Sigmoid colon (tissue), 7 donors: ENCODE results near the gene UBE2E1. TPM values are rescaled to one million over a fixed set of nuclear protein-coding genes. Genes with fewer than 3 reads are reported as not detected.

ENCODE experiments used
- DNase-seq: peaks from one replicate; pipeline ENCODE4 v3.0.0-alpha.2; 2019
- H3K27ac ChIP-seq, 4 donors: fragments of 200-600 bp; sonication (generic); one replicate each; pipeline ENCODE4 v1.5.1; 2016 to 2019; ENCODE audit warnings: mild to moderate bottlenecking in 1 of 4
- H3K27me3 ChIP-seq, 3 donors: fragments of 200-600 bp; sonication (generic); one replicate each; pipeline ENCODE4 v1.5.1; 2019; ENCODE audit warnings: mild to moderate bottlenecking in 1 of 3
- H3K36me3 ChIP-seq, 4 donors: fragments of 200-600 bp; sonication (generic); one replicate each; pipeline ENCODE4 v1.5.1; 2016 to 2019
- H3K4me1 ChIP-seq, 4 donors: fragments of 200-600 bp; sonication (generic); one replicate each; pipeline ENCODE4 v1.5.1; 2017 to 2019
- H3K4me3 ChIP-seq, 4 donors: fragments of 200-600 bp; sonication (generic); one replicate each; pipeline ENCODE4 v1.5.1; 2017 to 2019; ENCODE audit warnings: mild to moderate bottlenecking in 2 of 4, moderate library complexity in 1 of 4
- H3K9me3 ChIP-seq, 4 donors: fragments of 200-600 bp in 3 of 4; sonication (generic) in 3 of 4; one replicate each; pipeline versions ENCODE4 v1.5.1 to v1.6.1; 2013 to 2019
- CTCF ChIP-seq, 4 experiments: fragments of 450-650 bp in 3 of 4; fragments of 200-600 bp in 1 of 4; IDR thresholded peaks; one replicate each; pipeline ENCODE4 v1.5.1; 2016 to 2019; ENCODE audit warnings: antibody characterized with exemption in 4 of 4, mild to moderate bottlenecking in 3 of 4, moderate library complexity in 2 of 4
- EP300 ChIP-seq, 4 donors: sonication (generic); formaldehyde crosslinking; IDR thresholded peaks; one replicate each; pipeline ENCODE4 v1.6.1; 2017; ENCODE audit warnings: antibody characterized with exemption in 4 of 4
- POLR2A ChIP-seq, 2 donors: fragments of 450-650 bp; IDR thresholded peaks; one replicate each; pipeline ENCODE4 v1.6.1; 2016; ENCODE audit warnings: antibody characterized with exemption in 2 of 2, mild to moderate bottlenecking in 2 of 2, moderate library complexity in 2 of 2
- POLR2AphosphoS5 ChIP-seq, 4 donors: sonication (generic); formaldehyde crosslinking; IDR thresholded peaks; one replicate each; pipeline ENCODE4 v1.6.1; 2017; ENCODE audit warnings: antibody characterized with exemption in 4 of 4
- WGBS, 2 donors: extraction: QIAGEN DNeasy Blood & Tissue Kit; methylation state at CpG; one replicate each; pipeline ENCODE4 v1.1.7; 2013; 5-methylcytosine and 5-hydroxymethylcytosine counted together
- intact Hi-C: fragments of 100-400 bp; cut with DNase I; formaldehyde crosslinking; loops from one replicate; pipeline ENCODE4 v1.15.1; 2023
- polyA plus RNA-seq, 3 donors: library from polyadenylated mRNA; stranded (reverse); fragments of 200-250 nt; gene quantifications; one replicate each; pipeline ENCODE4 v1.2.3, GENCODE V29; 2013
- total RNA-seq, 4 donors: library from RNA; depleted of rRNA; stranded (reverse); fragments of >200 nt; gene quantifications; one replicate each; pipeline ENCODE4 v1.1.0, GENCODE V29; 2016
- donor health status: healthy with polysubstance abuse.
- donor health status: Bipolar disorder and iron deficiency.
- donor health status: healthy.

Gene UBE2E1
- total and polyA plus RNA-seq, 7 donors, result 61.4 to 145 (median 96.4) TPM

GRCh38 chr3:23785882-23786281, 19.9 kb upstream of the UBE2E1 start:
- no peaks in the 10 kb centered on the region for H3K27me3 ChIP-seq
- H3K36me3 ChIP-seq, result no peaks in the 10 kb centered on the region
- TF ChIP-seq POLR2AphosphoS5 (IDR thresholded peaks at IDR 0.05) (no peak), EP300 (IDR thresholded peaks at IDR 0.05) (no peak), POLR2A (IDR thresholded peaks at IDR 0.05) (no peak), CTCF (IDR thresholded peaks at IDR 0.05) (no peak)
- 14 to 54% methylated on average over 2 of the region's 2 CpGs for WGBS, 2 donors
- intact Hi-C loops, result no loop called here
- H3K4me3 ChIP-seq, result no peak overlapping the region
- no peak for DNase-seq
- no peaks in the 10 kb centered on the region for H3K4me1 ChIP-seq
- no peaks in the 10 kb centered on the region for H3K9me3 ChIP-seq
- no peak overlapping the region for H3K27ac ChIP-seq

- intact Hi-C loops, result no loop called here
- Histone ChIP-seq H3K4me3 (no peak overlapping the region), H3K9me3 (no peaks in the 10 kb centered on the region), H3K27ac (no peak overlapping the region), H3K4me1 (no peaks in the 10 kb centered on the region), H3K36me3 (no peaks in the 10 kb centered on the region), H3K27me3 (no peaks in the 10 kb centered on the region)
- no peak for DNase-seq
- WGBS, 2 donors, result 84 to 93% methylated on average over 2 of the region's 2 CpGs
- no peak for TF ChIP-seq POLR2AphosphoS5 (IDR thresholded peaks at IDR 0.05)
- TF ChIP-seq POLR2A (IDR thresholded peaks at IDR 0.05), result no peak
- no peak for TF ChIP-seq EP300 (IDR thresholded peaks at IDR 0.05)
- no peak for TF ChIP-seq CTCF (IDR thresholded peaks at IDR 0.05)
Observed at GRCh38 chr3:23791678-23792077, 14.1 kb upstream of the UBE2E1 start.

GRCh38 chr3:23793528-23794134, 12.1 kb upstream of the UBE2E1 start:
- no peak for DNase-seq
- no peaks in the 10 kb centered on the region for H3K4me1 ChIP-seq
- H3K9me3 ChIP-seq, result no peaks in the 10 kb centered on the region
- H3K27me3 ChIP-seq, result no peaks in the 10 kb centered on the region
- intact Hi-C loops, result no loop called here
- no peaks in the 10 kb centered on the region for H3K36me3 ChIP-seq
- 92% methylated on average over 4 of the region's 4 CpGs for WGBS, 2 donors
- TF ChIP-seq EP300 (IDR thresholded peaks at IDR 0.05) (no peak), POLR2A (IDR thresholded peaks at IDR 0.05) (no peak)
- no peak overlapping the region for H3K4me3 ChIP-seq
- no peak overlapping the region for H3K27ac ChIP-seq

GRCh38 chr3:23795096-23795495, 10.7 kb upstream of the UBE2E1 start:
- H3K4me3 ChIP-seq, result no peak overlapping the region
- no peak overlapping the region for H3K27ac ChIP-seq
- H3K9me3 ChIP-seq, result no peaks in the 10 kb centered on the region
- DNase-seq, result no peak
- no peaks in the 10 kb centered on the region for H3K36me3 ChIP-seq
- no peaks in the 10 kb centered on the region for H3K4me1 ChIP-seq
- H3K27me3 ChIP-seq, result no peaks in the 10 kb centered on the region
- TF ChIP-seq POLR2A (IDR thresholded peaks at IDR 0.05), result no peak
- TF ChIP-seq EP300 (IDR thresholded peaks at IDR 0.05), result no peak
- TF ChIP-seq CTCF (IDR thresholded peaks at IDR 0.05), result no peak
- TF ChIP-seq POLR2AphosphoS5 (IDR thresholded peaks at IDR 0.05), result no peak
- intact Hi-C loops, result no loop called here

- Histone ChIP-seq H3K4me3 (no peak overlapping the region), H3K27me3 (no peaks in the 10 kb centered on the region), H3K36me3 (no peaks in the 10 kb centered on the region), H3K27ac (no peak overlapping the region), H3K9me3 (no peaks in the 10 kb centered on the region), H3K4me1 (no peaks in the 10 kb centered on the region)
- intact Hi-C loops, result no loop called here
- no peak for DNase-seq
- 84 to 86% methylated on average over 2 of the region's 2 CpGs for WGBS, 2 donors
- no peak for TF ChIP-seq CTCF (IDR thresholded peaks at IDR 0.05)
- TF ChIP-seq POLR2A (IDR thresholded peaks at IDR 0.05), result no peak
- no peak for TF ChIP-seq EP300 (IDR thresholded peaks at IDR 0.05)
- no peak for TF ChIP-seq POLR2AphosphoS5 (IDR thresholded peaks at IDR 0.05)
Observed at GRCh38 chr3:23796518-23796917, 9.2 kb upstream of the UBE2E1 start.
